GM23338 (cell line): ENCODE results near the gene PIGC. TPM values are rescaled to one million over a fixed set of nuclear protein-coding genes. Genes with fewer than 3 reads are reported as not detected.

ENCODE experiments used
- ATAC-seq: fragments of 200-7000 bp; cut with Tn5 transposase; 3 replicates; pipeline ENCODE4 v1.9.1; 2020
- DNase-seq: peaks from one replicate; pipeline ENCODE4 v3.0.0-alpha.2; 2015; ENCODE audit warnings: low spot score
- H2AFZ ChIP-seq: fragments of 200-600 bp; sonication (generic); 2 replicates; pipeline ENCODE4 v1.8.0; 2016; ENCODE audit warnings: antibody characterized with exemption, mild to moderate bottlenecking, moderate library complexity
- H3F3A ChIP-seq: fragments of 200-600 bp; sonication (generic); replicated peaks from 2 replicates; pipeline ENCODE4 v1.8.0; 2017; ENCODE audit warnings: antibody characterized with exemption, mixed run types, low read depth
- H3K27ac ChIP-seq: fragments of 200-600 bp; sonication (generic); 2 replicates; pipeline ENCODE4 v1.6.1; 2016; ENCODE audit warnings: low read depth
- H3K27me3 ChIP-seq: fragments of 200-600 bp; sonication (generic); 2 replicates; pipeline ENCODE4 v1.8.0; 2016; ENCODE audit warnings: mild to moderate bottlenecking, mixed run types, moderate library complexity; ENCODE audit not compliant: insufficient read depth
- H3K36me3 ChIP-seq: fragments of 200-600 bp; sonication (generic); 2 replicates; pipeline ENCODE4 v1.8.0; 2016; ENCODE audit warnings: mild to moderate bottlenecking; ENCODE audit not compliant: insufficient read depth
- H3K4me1 ChIP-seq: fragments of 200-600 bp; sonication (generic); 2 replicates; pipeline ENCODE4 v1.8.0; 2016; ENCODE audit warnings: mild to moderate bottlenecking, moderate library complexity; ENCODE audit not compliant: insufficient read depth
- H3K4me2 ChIP-seq: fragments of 200-600 bp; sonication (generic); 2 replicates; pipeline ENCODE4 v1.7.1; 2017; ENCODE audit warnings: mixed run types
- H3K4me3 ChIP-seq: fragments of 200-600 bp; sonication (generic); 2 replicates; pipeline ENCODE4 v1.6.1; 2016; ENCODE audit warnings: mixed run types
- H3K79me2 ChIP-seq: fragments of 200-600 bp; sonication (generic); replicated peaks from 2 replicates; pipeline ENCODE4 v1.8.0; 2017; ENCODE audit warnings: mild to moderate bottlenecking; ENCODE audit not compliant: insufficient read depth
- H3K9me2 ChIP-seq: fragments of 200-600 bp; sonication (generic); 2 replicates; pipeline ENCODE4 v1.8.0; 2017; ENCODE audit not compliant: insufficient read depth
- H4K20me1 ChIP-seq: fragments of 200-600 bp; sonication (generic); replicated peaks from 2 replicates; pipeline ENCODE4 v1.8.0; 2017; ENCODE audit warnings: mild to moderate bottlenecking; ENCODE audit not compliant: insufficient read depth
- H3K27ac Mint-ChIP-seq: 2 replicates; pipeline ENCODE4 v1.8.0; 2020; ENCODE audit warnings: inconsistent platforms, mild to moderate bottlenecking, moderate library complexity, mixed read lengths
- H3K27me3 Mint-ChIP-seq: 3 replicates; pipeline ENCODE4 v1.8.0; 2022; ENCODE audit warnings: low read depth, mild to moderate bottlenecking, moderate library complexity, mixed read lengths, inconsistent platforms; ENCODE audit not compliant: insufficient read depth, poor library complexity
- H3K36me3 Mint-ChIP-seq: 3 replicates; pipeline ENCODE4 v1.8.0; 2021; ENCODE audit warnings: low read depth, mild to moderate bottlenecking, inconsistent platforms, moderate library complexity, mixed read lengths
- H3K4me1 Mint-ChIP-seq: 3 replicates; pipeline ENCODE4 v1.8.0; 2020; ENCODE audit warnings: mild to moderate bottlenecking, inconsistent platforms, mixed read lengths
- H3K4me3 Mint-ChIP-seq: 3 replicates; pipeline ENCODE4 v1.8.0; 2021; ENCODE audit warnings: moderate library complexity, mild to moderate bottlenecking, inconsistent platforms, mixed read lengths
- H3K9me3 Mint-ChIP-seq: 3 replicates; pipeline ENCODE4 v1.8.0; 2020; ENCODE audit warnings: moderate library complexity, mild to moderate bottlenecking, inconsistent platforms, mixed read lengths
- CREB1 ChIP-seq: fragments of 250-450 bp; sonication (Bioruptor Pico); IDR thresholded peaks from 2 replicates; pipeline ENCODE4 v1.5.0; 2020; ENCODE audit warnings: low read depth, mild to moderate bottlenecking, moderate library complexity
- CTCF ChIP-seq, 2 experiments: fragments of 200-600 bp in 1 of 2; sonication (generic) in 1 of 2; conservative IDR thresholded peaks; 2 replicates each; pipeline versions ENCODE4 v1.5.1 to v1.6.1; 2016 to 2017; ENCODE audit warnings: antibody characterized with exemption in 2 of 2, low read depth in 2 of 2, mild to moderate bottlenecking in 2 of 2, moderate library complexity in 1 of 2
- EZH2 ChIP-seq: fragments of 200-600 bp; sonication (generic); IDR thresholded peaks from one replicate; pipeline ENCODE4 v1.8.0; 2017; ENCODE audit warnings: antibody characterized with exemption, mild to moderate bottlenecking, low read depth; ENCODE audit not compliant: unreplicated experiment
- EZH2phosphoT487 ChIP-seq: fragments of 200-600 bp; sonication (generic); IDR thresholded peaks from one replicate; pipeline ENCODE4 v1.8.1; 2018; ENCODE audit warnings: antibody characterized with exemption; ENCODE audit not compliant: unreplicated experiment
- JUNB ChIP-seq: IDR thresholded peaks from one replicate; pipeline ENCODE4 v1.6.1; 2016; ENCODE audit warnings: antibody characterized with exemption; ENCODE audit not compliant: unreplicated experiment
- NANOG ChIP-seq: IDR thresholded peaks from 2 replicates; pipeline ENCODE4 v1.6.1; 2016; ENCODE audit warnings: antibody characterized with exemption, borderline replicate concordance
- POLR2AphosphoS5 ChIP-seq: IDR thresholded peaks from 2 replicates; pipeline ENCODE4 v1.6.1; 2016; ENCODE audit warnings: antibody characterized with exemption, low read depth
- STAT1 ChIP-seq: IDR thresholded peaks from one replicate; pipeline ENCODE4 v1.6.1; 2016; ENCODE audit warnings: antibody characterized with exemption; ENCODE audit not compliant: unreplicated experiment
- ZNF114 ChIP-seq: fragments of 250-450 bp; sonication (Bioruptor Pico); IDR thresholded peaks from 2 replicates; pipeline ENCODE4 v1.5.0; 2020; ENCODE audit warnings: mild to moderate bottlenecking, moderate library complexity
- ZNF331 ChIP-seq: fragments of 250-450 bp; sonication (Bioruptor Pico); IDR thresholded peaks from 2 replicates; pipeline ENCODE4 v1.5.0; 2020; ENCODE audit warnings: low read depth, mild to moderate bottlenecking, moderate library complexity
- ZNF462 ChIP-seq: fragments of 250-450 bp; sonication (Bioruptor Pico); IDR thresholded peaks from 2 replicates; pipeline ENCODE4 v1.5.0; 2020; ENCODE audit warnings: mild to moderate bottlenecking, moderate library complexity
- polyA plus RNA-seq: library from polyadenylated mRNA; unstranded; fragments of >200 nt; fragmentation: Nextera tagmentation; extraction: Ambion mirVana; gene quantifications from 2 replicates; pipeline ENCODE4 v1.2.1, GENCODE V29; 2016
- total RNA-seq: library from RNA; depleted of rRNA; stranded (reverse); fragments of >200 nt; shearing (Covaris generic); gene quantifications from 2 replicates; pipeline ENCODE4 v1.2.3, GENCODE V29; 2014
- TF ChIP-seq, protein P1 (sequence below): IDR thresholded peaks from 2 replicates; pipeline ENCODE4 v1.6.1; 2016; ENCODE audit warnings: antibody characterized with exemption
- TF ChIP-seq, protein P2 (sequence below): IDR thresholded peaks from one replicate; pipeline ENCODE4 v1.6.1; 2018; ENCODE audit warnings: antibody characterized with exemption; ENCODE audit not compliant: unreplicated experiment

PIGC gene
- total and polyA plus RNA-seq, 2 experiments from 2014 or later, result 22.5 to 28.1 TPM

DNA sequence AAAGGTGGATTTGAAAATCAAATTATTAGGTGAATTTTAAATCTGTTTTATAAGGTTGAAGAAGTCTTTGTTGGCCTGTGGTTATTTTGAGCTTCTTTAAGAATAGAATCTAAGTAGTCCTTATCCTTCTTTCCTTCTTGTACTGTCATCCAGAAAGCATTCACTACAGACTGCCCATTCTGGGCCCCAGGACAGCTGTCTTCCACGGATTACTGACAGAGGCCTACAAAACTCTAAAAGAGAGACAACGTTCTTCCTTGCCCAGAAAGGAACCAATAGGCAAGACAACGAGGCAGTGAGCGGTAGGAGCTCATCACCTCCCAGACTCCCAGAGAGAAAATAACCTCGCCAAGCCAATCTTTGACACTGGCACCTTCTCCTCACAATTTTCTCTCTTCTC, 24.4 kb upstream of the PIGC start (continued):
- TF ChIP-seq ZNF462 (CRISPR knock-in tag), result no peak

DNA sequence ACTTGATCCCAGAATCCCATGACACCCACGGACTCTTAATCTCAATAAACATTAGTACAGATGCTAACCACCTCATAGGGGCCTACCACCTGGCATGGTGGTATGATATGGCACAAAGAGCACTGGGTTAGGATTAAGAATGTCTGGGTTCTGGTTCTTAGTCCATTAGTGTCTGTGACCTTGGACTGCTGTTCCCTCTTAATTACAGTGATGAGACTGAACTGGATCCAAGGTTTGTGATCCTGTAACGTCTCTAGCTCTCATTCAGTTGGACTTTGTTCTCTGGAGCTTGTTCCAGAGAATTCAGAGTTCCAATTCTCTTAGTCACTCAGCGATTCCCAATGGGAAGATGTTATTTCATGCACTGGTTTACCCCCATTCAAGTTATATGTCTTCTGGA, 23.6 kb upstream of the PIGC start:
- DNase-seq (no peak), ATAC-seq (no peak)
- H3F3A ChIP-seq, result no peaks in the 10 kb centered on the region
- no peak overlapping the region for H3K4me2 ChIP-seq
- H3K79me2 ChIP-seq, result no peaks in the 10 kb centered on the region
- no peaks in the 10 kb centered on the region for H3K4me1 ChIP-seq
- H3K4me3 ChIP-seq, result no peak overlapping the region
- no peak overlapping the region for H3K27ac ChIP-seq
- Mint-ChIP-seq H3K36me3 (no peaks in the 10 kb centered on the region), H3K4me3 (no peak overlapping the region), H3K4me1 (no peaks in the 10 kb centered on the region), H3K9me3 (no peaks in the 10 kb centered on the region), H3K27me3 (no peaks in the 10 kb centered on the region), H3K27ac (no peak overlapping the region)
- H4K20me1 ChIP-seq, result no peaks in the 10 kb centered on the region
- no peaks in the 10 kb centered on the region for H3K9me2 ChIP-seq
- H3K36me3 ChIP-seq, result no peaks in the 10 kb centered on the region
- H3K27me3 ChIP-seq, result no peaks in the 10 kb centered on the region
- H2AFZ ChIP-seq, result no peak overlapping the region
- TF ChIP-seq EZH2phosphoT487 (no peak), ZNF331 (CRISPR knock-in tag) (no peak), STAT1 (no peak), CREB1 (CRISPR knock-in tag) (no peak), POLR2AphosphoS5 (no peak), NANOG (no peak), ZNF114 (CRISPR knock-in tag) (no peak), JUNB (no peak), CTCF (conservative IDR thresholded peaks at IDR 0.05; ENCODE audit: low read depth in 2 of 2) (no peak), EZH2 (no peak)
- TF ChIP-seq, protein P1, sequence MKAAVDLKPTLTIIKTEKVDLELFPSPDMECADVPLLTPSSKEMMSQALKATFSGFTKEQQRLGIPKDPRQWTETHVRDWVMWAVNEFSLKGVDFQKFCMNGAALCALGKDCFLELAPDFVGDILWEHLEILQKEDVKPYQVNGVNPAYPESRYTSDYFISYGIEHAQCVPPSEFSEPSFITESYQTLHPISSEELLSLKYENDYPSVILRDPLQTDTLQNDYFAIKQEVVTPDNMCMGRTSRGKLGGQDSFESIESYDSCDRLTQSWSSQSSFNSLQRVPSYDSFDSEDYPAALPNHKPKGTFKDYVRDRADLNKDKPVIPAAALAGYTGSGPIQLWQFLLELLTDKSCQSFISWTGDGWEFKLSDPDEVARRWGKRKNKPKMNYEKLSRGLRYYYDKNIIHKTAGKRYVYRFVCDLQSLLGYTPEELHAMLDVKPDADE, result no peak
- TF ChIP-seq, protein P2, sequence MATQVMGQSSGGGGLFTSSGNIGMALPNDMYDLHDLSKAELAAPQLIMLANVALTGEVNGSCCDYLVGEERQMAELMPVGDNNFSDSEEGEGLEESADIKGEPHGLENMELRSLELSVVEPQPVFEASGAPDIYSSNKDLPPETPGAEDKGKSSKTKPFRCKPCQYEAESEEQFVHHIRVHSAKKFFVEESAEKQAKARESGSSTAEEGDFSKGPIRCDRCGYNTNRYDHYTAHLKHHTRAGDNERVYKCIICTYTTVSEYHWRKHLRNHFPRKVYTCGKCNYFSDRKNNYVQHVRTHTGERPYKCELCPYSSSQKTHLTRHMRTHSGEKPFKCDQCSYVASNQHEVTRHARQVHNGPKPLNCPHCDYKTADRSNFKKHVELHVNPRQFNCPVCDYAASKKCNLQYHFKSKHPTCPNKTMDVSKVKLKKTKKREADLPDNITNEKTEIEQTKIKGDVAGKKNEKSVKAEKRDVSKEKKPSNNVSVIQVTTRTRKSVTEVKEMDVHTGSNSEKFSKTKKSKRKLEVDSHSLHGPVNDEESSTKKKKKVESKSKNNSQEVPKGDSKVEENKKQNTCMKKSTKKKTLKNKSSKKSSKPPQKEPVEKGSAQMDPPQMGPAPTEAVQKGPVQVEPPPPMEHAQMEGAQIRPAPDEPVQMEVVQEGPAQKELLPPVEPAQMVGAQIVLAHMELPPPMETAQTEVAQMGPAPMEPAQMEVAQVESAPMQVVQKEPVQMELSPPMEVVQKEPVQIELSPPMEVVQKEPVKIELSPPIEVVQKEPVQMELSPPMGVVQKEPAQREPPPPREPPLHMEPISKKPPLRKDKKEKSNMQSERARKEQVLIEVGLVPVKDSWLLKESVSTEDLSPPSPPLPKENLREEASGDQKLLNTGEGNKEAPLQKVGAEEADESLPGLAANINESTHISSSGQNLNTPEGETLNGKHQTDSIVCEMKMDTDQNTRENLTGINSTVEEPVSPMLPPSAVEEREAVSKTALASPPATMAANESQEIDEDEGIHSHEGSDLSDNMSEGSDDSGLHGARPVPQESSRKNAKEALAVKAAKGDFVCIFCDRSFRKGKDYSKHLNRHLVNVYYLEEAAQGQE, result no peak
